Stimulated activated CD4-positive, alpha-beta T cell treated with anti-CD3 and anti-CD28 coated beads, Interleukin-4, amount 100 ng/mL, for 24 hours (primary cell): Measurements from ENCODE around the gene EID2B.
A peak's percentile ranks its signal among the peaks of the same experiment; 100 is the strongest.

Experiments
- DNase-seq: peaks from one replicate; pipeline ENCODE4 v3.0.0-alpha.2; 2020

EID2B gene

GRCh38 chr19:39532233-39533002, at the start of gene EID2B:
EID2B (minus strand) TSS chr19:39532852; CDS start chr19:39532802, 50 bp downstream.
- peak; percentile 94 for DNase-seq

- peak; percentile 42 for DNase-seq
Measured at GRCh38 chr19:39582442-39582841, 49.8 kb upstream of the EID2B start.

- no peak for DNase-seq
Measured at GRCh38 chr19:39568604-39569003, 36.0 kb upstream of the EID2B start.

GRCh38 chr19:39566064-39566463, 33.4 kb upstream of the EID2B start:
- DNase-seq = no peak

GRCh38 chr19:39563408-39563807, 30.8 kb upstream of the EID2B start:
- DNase-seq = no peak

- no peak for DNase-seq
Measured at GRCh38 chr19:39558624-39559117, 26.0 kb upstream of the EID2B start.

GRCh38 chr19:39557811-39558623, 25.4 kb upstream of the EID2B start:
- no peak for DNase-seq

GRCh38 chr19:39555883-39556282, 23.2 kb upstream of the EID2B start:
- no peak for DNase-seq

- DNase-seq = no peak
Measured at GRCh38 chr19:39554701-39555311, 22.2 kb upstream of the EID2B start.

- DNase-seq = no peak
Measured at GRCh38 chr19:39553082-39553652, 20.5 kb upstream of the EID2B start.

- no peak for DNase-seq
Measured at GRCh38 chr19:39550197-39550596, 17.5 kb upstream of the EID2B start.

- DNase-seq = no peak
Measured at GRCh38 chr19:39546599-39546998, 13.9 kb upstream of the EID2B start.

- no peak for DNase-seq
Measured at GRCh38 chr19:39544911-39545310, 12.3 kb upstream of the EID2B start.

- DNase-seq = no peak
Measured at GRCh38 chr19:39544226-39544903, 11.7 kb upstream of the EID2B start.

GRCh38 chr19:39543477-39543857, 10.8 kb upstream of the EID2B start:
- no peak for DNase-seq

- no peak for DNase-seq
Measured at GRCh38 chr19:39542206-39542605, 9.6 kb upstream of the EID2B start.

GRCh38 chr19:39540333-39540673, 7.7 kb upstream of the EID2B start:
- DNase-seq = no peak

GRCh38 chr19:39539518-39540332, 7.1 kb upstream of the EID2B start, which contains the start of gene EID2:
EID2 (minus strand) TSS chr19:39540161; CDS start chr19:39540079, 82 bp downstream.
- peak; percentile 96 for DNase-seq

GRCh38 chr19:39539165-39539517, 6.5 kb upstream of the EID2B start:
- no peak for DNase-seq

GRCh38 chr19:39533791-39534190, 1.1 kb upstream of the EID2B start:
- no peak for DNase-seq

- DNase-seq = no peak
Measured at GRCh38 chr19:39533003-39533512, 406 bp upstream of the EID2B start.

GRCh38 chr19:39531834-39532232, 819 bp downstream of the EID2B start:
- DNase-seq = no peak
